IPS DF 4.7 (cell line): ENCODE results near the gene OR12D1.
"Not testable (repeated sequence)": the region's sequence is repeated elsewhere in the genome, so short reads cannot be mapped to it uniquely, and the experiment has no call there.

Source experiments
- DNase-seq: peaks from one replicate; pipeline ENCODE4 v3.0.0-alpha.2; 2013; ENCODE audit warnings: low spot score; ENCODE audit errors: extremely low read depth

OR12D1 gene

DNA sequence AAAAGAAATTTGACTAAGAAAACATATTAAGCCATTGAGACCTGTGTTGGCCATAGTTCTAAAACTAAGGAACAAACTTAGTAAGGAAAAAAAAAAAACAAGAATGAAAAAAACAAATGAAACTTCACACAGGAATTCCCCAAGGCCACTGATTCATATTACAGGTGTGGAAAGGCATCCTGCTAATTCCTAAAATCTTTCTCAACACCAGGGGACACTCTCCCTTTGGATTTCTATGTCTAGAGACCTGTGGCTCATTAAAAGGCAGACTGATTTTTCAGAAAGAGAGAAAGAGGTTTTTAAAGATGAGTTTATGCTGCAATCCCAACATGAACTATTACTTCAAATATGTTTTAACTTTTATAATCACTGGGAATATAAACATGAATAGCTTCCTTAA, at the start of gene OR12D1:
Gene OR12D1, plus strand, starts transcription at position 341 of the 400 bp plus-strand sequence.
- DNase-seq = no peak

DNA sequence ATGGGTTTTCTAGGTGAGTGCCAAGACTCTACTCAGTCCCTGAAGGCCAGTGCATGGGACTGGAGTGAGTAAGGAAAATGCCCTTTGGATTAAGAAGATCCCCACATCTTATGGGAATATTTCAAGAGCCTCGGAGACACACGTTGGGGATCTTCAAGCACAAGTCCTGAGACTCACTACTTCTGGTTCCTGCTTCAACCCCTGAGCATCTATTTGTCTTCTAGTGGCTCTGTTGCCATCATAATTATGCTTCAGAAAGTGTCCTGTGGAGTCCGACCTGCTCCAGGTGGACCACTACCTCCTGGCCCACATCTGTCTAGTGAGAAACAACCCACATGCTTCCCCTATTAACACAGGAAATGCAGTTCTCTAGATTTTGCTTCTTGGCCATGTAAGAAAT, 46.0 kb upstream of the OR12D1 start, which contains the start of gene OR5V1:
Gene OR5V1, minus strand, starts transcription at position 101 of the 400 bp plus-strand sequence. CDS start 12,670 bp downstream, outside the sequence.
- no peak for DNase-seq

DNA sequence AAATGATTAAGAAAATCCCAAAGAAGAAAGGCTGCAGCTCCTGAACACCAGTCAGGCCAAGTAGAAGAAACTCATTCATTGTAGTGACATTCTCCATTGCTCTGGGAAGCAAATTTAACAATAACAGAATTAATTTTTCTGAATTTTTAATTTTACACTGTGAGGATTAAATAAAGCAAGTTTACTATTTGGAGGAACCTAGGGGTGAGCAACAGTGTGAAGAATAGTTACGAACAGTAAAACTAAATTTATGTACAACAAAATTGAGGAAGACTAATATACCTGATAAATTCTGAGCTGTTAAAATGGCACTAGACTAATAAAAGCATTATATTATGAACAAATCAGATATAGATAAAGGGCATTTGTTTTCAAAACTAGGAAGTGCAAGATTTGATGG, 39.5 kb upstream of the OR12D1 start, which contains the start of gene OR12D3:
Gene OR12D3, minus strand, starts transcription at position 101 of the 400 bp plus-strand sequence. Its CDS starts 4 bp downstream, at position 97.
- no peak for DNase-seq

DNA sequence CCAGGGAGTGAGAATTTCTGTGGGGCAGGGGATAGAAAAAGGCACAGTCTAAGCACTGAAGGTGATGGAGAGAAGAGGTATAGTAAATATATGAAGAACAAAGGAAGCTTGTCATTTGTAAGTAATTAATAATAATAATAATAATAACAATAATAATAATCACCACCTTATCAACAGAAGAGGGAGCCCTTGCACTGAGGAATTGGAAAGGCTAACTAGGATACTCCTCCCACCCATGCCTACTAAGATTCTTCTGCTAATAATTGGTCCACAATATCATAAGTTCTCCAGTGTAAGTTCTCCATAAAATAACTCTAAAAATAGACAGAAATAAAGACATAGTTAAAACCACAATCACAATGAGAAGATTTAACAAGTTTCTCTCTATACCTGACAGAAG, 38.7 kb upstream of the OR12D1 start:
- DNase-seq = no peak

DNA sequence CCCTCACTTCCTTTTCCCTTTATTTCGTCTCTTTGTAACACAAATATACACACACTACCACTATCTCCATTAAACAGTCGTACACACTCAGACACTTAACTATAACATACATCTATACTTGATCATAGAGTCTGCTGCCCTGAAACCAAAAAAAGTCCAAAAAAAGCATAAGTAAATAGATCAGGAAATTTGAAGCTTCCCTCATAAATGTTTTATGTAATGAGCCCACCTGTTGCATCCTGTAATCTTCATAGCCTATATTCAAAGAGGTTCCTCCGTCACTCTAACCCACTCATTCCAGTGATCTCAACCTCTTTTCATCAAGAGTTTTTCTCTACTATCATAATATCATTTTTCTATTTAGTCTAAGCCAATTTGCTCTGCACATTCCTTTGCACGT, 26.2 kb upstream of the OR12D1 start:
- DNase-seq = no peak

DNA sequence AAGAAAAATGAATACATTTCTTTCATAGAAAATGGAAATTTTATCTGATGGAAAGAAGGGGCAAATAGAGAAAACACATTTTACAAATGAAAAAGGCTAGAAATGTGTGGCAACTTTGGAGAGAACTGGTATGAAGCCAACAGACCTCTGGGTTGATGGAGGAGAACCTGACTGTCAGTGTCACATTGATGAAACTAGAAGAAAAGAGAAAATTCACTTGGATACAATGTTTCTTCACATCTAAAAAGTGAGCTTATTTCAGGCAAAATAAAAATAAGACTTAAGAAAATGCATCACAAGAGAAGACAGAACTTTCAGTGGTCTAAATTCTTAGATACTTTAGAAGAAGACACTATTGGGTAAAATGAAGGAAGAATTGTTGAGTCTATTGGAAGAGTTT, 19.4 kb upstream of the OR12D1 start, which contains the start of gene OR12D2:
Gene OR12D2, plus strand, starts transcription at position 301 of the 400 bp plus-strand sequence. CDS start 1,069 bp downstream, outside the sequence.
- no peak for DNase-seq

DNA sequence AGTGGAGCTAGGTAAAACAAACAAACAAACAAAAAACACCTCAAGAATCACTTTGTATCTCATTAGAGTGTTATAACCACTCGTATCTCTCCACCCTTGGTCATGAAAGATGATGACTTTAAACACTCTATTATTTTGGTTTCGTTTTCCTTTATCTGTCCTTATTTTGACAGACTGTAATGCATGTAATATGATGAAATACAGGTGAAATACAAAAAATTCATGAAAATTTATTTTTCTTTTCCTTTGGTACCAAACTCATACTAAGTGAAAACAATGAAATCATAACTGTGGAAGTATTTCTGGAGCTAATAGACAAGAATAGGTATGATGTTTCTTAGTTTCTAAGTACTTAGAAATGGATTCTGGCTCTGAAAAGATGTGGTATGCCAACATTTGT, 15.2 kb upstream of the OR12D1 start:
- DNase-seq = no peak

DNA sequence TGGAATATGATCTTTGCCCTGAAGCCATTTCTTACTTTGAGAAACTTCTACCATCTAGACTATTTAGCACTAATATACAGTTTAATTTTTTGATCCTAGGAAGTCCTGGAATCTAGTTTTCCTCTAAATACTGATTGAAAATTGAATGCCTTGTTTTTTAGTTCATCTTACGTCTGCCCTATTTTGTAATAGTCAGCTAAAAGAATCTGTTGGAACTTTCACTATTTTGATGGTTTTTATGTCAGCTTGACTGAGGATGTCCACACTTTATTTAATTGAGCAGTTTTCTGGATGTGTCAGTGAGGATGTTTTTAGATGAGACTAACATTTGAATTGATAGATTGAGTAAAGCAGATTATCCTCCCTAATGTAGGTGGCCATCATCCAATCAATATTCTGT, 10.9 kb upstream of the OR12D1 start:
- no peak for DNase-seq

DNA sequence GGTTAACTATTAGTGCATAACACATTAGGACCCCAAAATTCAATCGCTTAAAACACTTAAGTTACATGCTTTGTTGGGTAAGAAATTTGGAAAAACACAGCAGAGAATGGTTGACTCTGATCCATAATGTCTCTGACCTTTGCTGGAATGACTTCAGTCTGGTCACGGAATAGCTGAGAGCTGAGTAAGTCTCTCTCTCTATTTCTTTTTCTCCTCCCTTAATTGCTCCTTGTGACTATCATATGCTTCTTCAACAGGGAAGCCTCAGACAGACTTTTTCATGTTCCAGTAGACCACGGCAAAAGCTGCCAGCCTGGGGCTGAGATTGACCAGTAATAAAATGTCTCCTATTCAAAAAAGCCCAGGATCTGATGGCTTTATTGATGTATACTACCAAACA, 4.8 kb downstream of the OR12D1 start:
- no peak for DNase-seq

DNA sequence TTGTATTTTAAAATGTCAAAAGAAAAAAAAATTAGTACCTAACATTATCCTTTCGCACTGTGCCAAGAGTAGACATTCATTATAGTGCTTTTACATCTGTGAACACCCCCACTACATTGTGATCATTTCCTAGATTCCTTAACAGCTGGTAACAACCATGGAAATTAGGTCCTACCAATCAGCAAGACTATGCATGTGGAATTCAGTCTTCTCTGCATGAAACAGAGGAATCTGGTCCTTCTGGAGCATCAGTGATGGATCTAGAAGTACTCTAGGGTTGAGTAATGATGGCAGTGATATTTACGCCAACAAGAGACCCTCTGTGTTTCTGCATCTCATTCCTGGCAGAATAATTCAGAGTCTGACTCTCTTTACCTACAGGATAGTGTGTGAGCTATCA, 9.4 kb downstream of the OR12D1 start:
- DNase-seq = no peak

DNA sequence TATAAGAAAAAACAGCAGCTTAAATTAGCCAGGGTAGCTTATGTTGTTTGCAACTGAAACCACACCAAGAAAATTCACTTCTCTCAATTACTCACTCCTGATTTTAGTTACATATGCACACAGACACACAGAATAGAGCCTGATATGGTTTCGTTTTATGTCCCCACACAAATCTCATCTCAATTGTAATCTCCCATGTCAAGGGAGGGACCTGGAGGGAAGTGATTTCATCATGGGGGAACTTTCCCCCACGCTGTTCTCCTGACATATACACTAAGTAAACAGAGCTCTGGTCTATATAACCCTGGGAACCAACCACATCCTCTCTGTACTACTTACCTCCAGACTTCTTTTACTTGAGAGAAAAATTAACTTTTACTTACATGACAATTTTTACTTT, 9.8 kb downstream of the OR12D1 start:
- DNase-seq = no peak

DNA sequence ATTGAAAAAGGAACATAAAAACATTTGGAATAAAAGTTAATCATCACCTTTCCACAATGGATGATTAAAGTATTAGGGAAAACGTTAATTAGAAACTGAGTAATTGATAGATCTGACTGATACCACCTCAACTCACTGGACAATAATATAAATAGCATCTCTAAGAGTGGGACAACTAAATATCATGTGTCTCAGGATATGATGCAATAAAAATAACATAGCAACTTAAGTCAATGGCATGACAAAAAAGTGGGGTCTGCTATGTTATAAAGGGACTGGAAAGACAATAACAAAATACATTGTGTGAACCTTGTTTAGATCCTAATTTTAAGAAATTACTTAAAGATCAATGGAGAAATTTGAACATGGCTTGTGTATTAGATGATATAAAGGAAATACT, 10.3 kb downstream of the OR12D1 start:
- DNase-seq = no peak

DNA sequence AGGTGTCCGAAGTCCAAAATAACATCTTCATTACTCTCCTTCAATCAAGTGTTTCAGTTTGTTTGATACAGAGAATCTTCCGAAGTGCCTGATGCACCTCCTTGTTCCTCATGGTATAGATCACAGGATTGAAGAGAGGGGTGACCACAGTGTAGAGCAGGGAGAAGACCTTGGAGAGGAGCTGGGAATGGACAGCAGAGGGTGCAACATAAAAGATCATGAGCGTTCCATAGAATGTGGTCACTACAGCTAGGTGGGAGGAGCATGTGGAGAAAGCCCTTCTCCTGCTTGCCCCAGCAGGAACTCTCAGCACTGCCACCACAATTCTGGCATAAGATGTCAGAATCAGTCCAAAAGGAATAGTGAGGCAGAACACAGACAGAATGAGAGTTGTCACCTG, 11.9 kb downstream of the OR12D1 start:
- no peak for DNase-seq

DNA sequence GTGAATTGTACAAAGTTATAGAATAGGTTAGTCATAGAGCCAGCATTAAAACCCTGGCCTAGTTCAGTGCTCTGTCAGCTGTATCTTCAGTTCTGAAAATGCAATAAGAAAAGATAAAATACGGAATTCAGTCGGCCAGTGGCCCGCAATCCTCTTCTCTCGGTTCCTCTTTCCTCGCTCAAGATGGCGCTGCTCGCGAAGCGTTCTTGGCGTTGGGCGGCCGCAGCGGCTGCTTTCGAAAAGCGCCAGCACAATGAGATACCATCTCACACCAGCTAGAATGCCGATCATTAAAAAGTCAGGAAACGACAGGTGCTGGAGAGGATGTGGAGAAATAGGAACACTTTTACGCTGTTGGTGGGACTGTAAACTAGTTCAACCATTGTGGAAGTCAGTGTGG, 22.0 kb downstream of the OR12D1 start:
- DNase-seq = not testable (repeated sequence)

DNA sequence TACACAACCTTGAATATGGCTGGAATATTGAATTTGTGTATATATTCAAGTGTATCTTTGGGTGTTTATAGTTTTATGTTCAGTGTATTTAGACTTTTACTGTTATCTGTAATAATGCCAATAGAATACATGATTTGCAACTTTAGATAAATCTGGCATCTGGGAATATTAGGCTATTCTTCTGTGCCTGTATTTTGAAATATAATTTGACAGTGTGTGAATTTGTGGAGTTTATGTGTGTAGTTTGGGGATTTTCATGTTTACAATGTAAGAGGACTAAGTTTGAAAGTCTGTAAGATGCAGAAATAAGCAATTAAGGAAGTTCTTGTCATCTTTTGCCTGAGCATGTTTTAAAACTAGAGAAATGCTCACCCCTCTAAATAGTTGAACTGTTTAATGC, 24.3 kb downstream of the OR12D1 start, which contains the start of gene OR10C1:
Gene OR10C1, plus strand, starts transcription at position 301 of the 400 bp plus-strand sequence. CDS start 710 bp downstream, outside the sequence.
- no peak for DNase-seq

DNA sequence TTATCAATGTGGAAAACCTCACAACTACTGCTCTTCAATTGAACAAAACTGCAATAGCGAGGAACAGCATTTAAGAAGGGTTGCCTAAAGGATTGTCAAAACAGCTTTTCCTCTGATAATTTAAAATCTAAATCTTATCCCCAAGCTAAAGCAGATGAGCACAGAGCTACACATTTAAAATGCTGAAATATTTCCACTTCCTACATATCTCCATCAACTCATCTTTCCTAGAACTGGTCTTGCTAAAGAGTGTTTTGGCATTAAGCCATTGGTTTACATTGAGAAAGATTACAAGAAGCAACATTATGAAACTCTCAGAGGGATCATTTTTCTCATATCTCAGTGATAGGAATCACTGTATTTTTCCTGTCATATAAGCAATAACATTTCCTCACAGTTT, 28.0 kb downstream of the OR12D1 start:
- no peak for DNase-seq

DNA sequence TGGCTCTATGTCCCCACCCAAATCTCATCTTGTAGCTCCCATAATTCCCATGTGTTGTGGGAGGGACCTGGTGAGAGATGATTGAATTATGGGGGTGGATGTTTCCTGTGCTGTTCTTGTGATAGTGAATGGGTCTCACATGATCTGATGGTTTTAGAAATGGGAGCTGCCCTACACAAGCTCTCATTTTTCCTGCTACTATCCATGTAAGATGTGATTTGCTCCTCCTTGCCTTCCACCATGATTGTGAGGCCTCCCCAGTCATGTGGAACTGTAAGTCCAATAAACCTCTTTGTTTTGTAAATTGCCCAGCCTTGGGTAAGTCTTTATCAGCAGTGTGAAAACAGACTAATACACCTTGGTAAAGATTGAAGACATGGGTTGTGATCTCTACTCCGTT, 29.3 kb downstream of the OR12D1 start:
- not testable (repeated sequence) for DNase-seq

DNA sequence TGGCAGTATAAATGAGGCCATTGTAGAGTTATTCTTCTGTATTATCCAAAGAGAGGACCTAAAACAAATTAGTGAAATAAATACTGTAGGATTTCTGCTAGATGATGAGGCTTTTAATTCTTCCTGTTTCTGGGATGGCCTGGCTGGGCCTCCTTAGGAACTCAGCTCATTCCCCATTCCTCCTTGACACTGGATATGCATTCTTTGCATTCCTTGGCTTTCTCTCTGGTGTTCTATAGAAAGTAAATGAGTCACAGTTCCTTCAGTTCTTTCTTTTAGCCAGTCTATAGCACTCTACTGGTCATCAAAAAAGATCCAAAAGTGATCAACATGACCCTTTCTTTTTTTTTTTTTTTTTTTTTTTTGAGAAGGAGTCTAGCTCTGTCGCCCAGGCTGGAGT, 32.9 kb downstream of the OR12D1 start:
- peak; percentile 49 for DNase-seq

DNA sequence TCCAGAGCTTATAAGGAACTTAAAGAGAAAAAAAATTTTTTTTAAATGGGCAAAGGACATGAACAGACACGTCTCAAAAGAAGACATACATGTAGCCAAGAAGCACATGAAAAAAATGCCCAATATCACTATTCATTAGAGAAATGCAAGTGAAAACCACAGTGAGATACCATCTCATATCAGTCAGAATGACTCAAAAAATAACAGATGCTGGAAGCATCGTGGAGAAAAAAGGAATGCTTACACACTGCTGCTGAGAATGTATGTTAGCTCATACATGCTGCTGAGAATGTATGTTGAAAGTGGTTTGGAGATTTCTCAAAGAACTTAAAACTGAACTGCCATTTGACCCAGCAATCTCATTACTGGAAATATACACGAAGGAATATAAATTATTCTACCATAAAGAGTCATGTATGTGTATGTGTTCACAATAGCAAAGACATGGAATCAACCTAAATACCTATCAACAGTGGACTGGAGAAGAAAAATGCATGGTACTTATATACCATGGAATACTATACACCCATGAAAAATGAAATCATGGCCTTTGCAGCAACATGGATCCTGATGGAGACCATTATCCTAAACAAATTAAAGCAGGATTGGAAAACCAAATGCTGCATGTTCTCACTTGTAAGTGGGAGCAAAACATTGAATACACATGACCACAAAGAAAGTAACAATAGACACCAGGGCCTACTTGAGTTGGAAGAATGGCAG, 36.9 kb downstream of the OR12D1 start:
- no peak for DNase-seq

DNA sequence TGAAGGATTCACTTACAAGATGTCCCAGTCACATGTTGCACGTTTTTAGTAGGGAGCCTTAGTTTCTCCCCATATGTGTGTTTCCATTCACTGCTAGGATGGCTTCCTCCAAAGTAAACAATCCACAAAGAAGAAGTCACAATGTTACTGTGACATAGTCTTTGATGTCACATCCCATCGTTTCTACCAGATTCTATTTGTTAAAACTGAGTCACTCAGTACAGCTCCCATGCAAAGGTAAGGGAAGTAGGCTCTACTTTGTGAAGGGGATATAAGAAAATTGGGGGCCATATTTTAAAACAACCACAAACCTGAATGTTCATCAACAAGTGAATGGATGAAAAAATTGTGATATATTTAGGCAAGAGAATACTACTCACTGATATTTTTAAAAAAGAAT, 42.2 kb downstream of the OR12D1 start, which contains the start of the genes OR11A1 and OR2H1:
Gene OR11A1, minus strand, starts transcription at position 101 of the 400 bp plus-strand sequence. CDS start 29,430 bp downstream, outside the sequence.
Gene OR2H1, plus strand, starts transcription at position 185 of the 400 bp plus-strand sequence. CDS start 4,615 bp downstream, outside the sequence.
- DNase-seq = no peak

DNA sequence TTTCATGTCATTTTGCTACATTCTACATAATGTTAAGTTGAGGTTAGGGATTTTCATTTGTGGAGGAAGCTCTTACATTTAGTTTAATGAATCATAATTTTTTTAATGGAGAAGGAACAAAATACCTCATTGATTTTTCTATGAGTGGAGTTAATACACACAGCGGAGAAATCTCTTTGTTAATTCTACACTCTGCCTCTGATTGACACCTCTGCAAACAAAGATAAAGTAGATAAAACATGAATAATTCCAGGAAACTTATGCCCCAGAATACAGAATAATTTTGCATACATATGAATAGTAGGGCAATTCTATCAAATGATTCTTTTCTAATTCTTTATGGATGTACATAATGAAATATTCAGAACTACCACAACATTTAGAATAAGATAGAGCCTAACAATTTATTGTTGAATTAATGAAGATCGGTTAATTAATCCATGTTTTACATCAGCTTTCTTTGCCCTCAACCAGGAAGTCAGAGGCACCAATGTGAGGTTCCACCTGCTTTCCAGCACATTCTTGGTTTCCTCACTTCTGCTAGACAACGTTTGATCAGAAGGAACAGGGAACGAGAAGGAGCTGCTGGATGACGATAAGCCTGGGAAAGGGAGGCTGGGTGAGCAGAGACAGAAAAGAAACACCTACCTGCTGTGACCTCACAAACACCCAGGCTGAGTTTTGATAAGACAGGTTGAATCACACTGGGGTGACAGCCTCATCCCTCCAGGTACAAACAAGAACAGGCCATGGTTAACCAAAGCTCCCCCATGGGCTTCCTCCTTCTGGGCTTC, 46.5 kb downstream of the OR12D1 start:
- no peak for DNase-seq

DNA sequence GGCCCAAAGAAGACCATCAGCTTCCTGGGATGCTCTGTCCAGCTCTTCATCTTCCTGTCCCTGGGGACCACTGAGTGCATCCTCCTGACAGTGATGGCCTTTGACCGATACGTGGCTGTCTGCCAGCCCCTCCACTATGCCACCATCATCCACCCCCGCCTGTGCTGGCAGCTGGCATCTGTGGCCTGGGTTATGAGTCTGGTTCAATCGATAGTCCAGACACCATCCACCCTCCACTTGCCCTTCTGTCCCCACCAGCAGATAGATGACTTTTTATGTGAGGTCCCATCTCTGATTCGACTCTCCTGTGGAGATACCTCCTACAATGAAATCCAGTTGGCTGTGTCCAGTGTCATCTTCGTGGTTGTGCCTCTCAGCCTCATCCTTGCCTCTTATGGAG, 47.3 kb downstream of the OR12D1 start:
- no peak for DNase-seq
